IPS-NIHi7 (cell line): ENCODE data around the gene SHANK1.

Experiments used
- DNase-seq: peaks from one replicate; pipeline ENCODE4 v3.0.0; 2012; ENCODE audit warnings: mixed read lengths; ENCODE audit errors: extremely low spot score

SHANK1 gene

GRCh38 chr19:50659318-50660087 is 60.1 kb downstream of the SHANK1 start:
- DNase-seq: no peak

DNA sequence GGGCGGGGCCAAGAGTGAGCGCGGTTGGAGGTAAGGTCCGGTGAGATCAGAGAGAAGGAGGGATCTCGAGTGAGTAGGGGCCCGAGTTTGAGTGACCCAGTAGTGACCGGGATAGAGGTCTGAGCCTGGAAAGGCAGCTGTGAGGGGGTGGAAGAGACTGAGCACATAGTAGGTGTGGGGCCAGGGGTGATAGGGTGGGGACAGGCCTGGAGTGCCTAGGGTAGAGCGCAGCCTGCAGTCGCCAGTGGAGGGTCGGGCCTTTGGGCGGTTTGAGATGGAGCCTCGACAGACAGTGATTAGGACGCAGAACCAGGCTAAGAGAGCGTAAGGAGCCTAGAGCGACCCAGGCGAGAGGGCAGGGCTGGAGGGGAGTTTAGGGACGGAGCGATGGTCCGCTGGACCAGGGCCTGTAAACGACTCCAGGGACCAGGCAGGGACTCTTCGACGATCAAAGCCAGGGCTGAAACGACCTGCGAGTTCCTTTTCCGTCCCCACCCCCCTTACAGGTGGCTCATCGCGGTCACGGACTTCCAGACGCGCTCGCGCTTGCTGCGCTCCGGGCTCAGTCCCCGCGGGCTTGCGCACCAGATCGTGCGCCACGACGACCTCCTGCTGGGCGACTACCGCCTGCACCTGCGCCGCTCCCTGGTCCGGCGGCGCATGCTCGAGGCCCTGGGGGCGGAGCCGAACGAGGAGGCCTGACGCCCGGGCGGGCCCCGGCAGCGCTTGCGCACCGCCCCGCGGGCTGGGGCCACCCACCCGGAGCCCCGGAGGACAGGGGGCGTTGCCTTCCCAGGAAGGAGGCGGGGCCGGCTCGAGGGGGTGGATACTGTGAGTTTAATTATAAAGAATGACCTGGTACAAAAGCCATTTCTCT is 60.9 kb downstream of the SHANK1 start:
- peak; percentile 98 for DNase-seq

- DNase-seq: peak; percentile 95
Observed at GRCh38 chr19:50657712-50658440, 61.7 kb downstream of the SHANK1 start.

- DNase-seq: no peak
Observed at GRCh38 chr19:50657222-50657669, 62.4 kb downstream of the SHANK1 start.

- DNase-seq: no peak
Observed at GRCh38 chr19:50654882-50655281, 64.7 kb downstream of the SHANK1 start.

DNA sequence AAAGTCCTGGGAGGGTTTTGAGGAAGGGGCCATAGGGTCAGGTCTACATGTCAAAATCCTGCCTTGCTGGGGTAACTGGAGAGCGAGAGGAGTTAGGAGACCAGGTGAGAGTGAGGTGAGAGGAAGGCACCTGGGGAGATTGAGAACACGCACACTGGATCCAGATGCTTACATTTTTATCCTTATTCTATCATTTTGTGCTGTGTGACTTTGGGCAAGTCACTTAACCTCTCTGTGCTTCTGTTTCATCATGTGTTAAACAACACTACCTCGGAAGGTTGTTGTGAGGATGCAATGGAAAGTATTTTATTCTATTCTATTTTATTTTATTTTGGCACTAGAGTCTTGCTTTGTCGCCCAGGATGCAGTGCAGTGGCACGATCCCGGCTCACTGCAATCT is 66.9 kb downstream of the SHANK1 start:
- no peak for DNase-seq

DNA sequence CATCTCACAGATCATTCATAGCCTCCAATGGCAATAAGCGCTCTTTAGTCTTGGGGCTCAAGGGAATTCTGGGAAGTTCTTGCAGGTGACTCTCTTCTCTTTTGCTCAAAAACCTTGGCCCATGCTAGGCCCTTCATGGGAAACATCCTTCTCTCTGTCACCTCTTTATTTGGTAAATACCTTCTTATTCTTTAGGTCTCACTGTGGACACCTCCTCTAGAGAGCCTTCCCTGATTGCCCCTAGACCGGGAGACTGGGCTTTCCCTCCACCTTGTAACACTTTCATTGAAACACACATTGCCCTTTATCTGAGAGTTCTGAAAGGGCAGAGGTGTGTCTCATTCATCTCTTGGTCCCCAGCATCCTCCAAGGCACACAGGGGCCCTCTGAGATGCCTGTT is 68.4 kb downstream of the SHANK1 start:
- no peak for DNase-seq

GRCh38 chr19:50649433-50650391 is 69.9 kb downstream of the SHANK1 start, which contains the start of gene C19orf81:
C19orf81 (plus strand) TSS chr19:50649445; CDS start chr19:50649445, 0 bp downstream.
- DNase-seq: peak; percentile 74

DNA sequence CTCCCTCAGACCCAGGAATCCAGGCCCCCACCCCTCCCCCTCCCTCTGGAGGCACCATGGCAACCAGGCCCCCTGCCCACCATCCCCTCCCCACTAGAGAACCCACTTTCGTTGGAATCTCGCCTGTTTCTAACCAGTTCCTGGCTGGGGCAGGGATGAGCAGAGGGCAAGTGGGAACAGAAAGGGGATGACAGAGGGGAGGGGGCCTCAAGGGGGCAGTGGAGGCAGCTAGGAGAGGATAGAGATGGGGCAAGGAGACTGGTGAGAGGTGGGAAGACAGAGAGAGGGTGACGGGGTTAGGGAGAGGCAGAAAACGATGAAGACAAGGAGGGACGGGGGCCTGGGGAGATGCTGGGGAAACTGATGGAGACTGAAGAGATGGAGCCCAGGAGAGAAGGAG is 70.9 kb downstream of the SHANK1 start:
- no peak for DNase-seq

DNA sequence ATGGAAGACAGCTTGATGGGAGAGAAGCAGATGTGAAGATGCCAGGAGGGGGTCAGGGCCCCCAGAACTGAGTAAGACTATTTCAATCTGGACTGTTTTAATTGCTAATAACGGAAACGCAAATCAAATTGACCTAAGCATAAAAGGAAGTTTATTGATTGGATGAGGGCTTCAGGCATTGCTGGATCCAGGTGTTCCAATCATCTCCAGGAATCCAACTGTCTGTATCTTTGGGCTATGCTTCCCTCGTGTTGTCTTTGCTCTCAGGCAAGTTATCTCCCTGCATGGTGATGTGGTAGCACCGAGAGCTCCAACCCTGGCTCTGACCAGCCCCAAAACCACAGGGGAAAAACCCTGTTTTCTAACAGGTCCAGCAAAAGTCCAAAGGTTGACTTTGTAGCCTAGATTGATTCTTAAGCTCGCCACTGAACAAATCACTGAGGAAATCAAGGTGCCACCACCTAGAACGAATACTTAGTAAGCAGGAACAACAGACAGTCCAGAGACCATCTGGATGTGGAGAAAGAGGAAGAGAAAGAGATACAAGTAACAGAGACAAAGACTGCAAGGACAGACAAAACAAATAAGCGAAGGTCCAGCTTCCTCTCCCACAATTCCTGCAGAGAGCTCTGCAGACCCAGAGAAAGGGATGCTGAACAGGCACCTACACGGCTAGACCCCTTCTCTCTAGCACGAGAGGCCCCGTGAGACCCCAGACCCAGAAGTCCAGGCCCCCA is 71.6 kb downstream of the SHANK1 start:
- no peak for DNase-seq

DNA sequence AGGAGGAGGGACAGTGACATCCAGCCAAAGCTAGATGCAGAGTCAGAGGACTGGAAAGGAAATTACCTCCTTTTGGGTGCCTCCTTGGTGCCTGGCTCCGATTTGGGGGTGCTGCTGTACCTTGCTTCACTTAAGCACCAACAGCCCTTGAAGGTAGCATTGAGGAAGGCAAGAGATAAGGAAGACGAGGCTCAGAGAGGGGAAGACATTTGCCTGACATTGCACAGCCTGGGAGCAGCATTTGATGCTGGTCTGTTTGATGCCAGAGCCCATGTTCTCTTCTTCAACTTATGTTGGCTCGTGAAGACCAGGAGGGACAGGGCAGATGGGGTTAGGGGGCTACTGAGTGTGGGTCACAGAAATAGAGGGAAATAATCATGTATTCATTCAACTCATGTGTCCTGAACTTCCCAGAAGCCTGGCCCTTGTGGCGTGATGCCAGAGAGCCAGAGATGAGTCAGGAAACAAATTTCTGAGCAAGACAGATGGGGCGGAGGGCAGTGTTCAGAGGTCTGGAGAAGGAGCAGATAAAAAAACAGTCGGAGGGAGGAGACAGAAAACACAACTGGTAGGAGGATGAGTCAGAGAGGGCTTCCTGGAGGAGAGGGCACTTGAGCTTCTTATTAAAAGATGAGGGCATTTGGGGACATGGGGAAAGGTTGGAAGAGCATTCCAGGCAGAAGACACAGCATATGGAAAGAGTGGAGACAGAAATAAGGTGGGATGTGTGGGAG is 73.4 kb downstream of the SHANK1 start:
- no peak for DNase-seq

DNA sequence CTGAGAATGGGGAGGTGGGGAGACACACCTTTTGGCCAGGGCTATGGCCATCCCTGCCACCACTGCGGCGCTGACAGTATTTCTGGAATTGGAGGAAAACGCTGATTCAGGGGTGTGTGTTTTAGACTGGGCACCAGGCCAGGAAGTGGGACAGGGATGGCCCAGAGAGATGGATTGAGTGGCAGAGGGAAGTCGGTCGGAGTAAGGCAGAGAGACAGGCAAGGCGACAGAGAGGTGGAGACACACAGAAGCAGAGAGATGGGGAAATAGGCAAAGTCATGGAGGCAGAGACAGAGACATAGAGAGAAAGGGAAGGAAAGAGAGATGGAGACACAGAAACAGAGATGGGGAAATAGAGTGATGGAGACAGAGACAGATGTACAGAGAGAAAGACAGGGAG is 74.5 kb downstream of the SHANK1 start:
- no peak for DNase-seq

DNA sequence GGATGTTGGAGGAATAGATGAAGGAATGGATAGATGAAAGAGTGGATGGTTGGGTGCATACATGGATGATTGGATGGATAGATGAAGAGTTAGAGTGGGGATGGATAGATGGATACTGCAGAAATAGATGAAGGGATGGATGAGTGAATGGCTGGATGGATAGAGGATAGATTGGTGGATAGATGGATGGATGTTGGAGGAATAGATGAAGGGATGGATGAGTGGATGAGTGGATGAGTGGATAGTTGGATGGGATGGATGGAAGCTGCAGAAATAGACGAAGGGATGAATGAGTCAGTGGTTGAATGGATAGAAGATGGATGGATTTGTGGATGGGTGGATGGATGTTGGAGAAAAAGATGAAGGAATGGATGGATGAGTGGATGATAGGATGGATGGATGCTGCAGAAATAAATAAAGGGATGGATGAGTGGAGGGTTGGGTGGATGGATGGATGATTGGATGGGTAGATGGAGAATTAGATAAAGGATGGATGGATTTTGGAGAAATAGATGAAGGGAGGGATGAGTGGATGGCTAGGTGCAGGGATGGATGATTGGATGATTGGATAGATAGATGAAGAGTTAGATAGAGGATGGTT is 75.2 kb downstream of the SHANK1 start:
- no peak for DNase-seq

GRCh38 chr19:50640368-50640767 is 79.2 kb downstream of the SHANK1 start:
- no peak for DNase-seq

DNA sequence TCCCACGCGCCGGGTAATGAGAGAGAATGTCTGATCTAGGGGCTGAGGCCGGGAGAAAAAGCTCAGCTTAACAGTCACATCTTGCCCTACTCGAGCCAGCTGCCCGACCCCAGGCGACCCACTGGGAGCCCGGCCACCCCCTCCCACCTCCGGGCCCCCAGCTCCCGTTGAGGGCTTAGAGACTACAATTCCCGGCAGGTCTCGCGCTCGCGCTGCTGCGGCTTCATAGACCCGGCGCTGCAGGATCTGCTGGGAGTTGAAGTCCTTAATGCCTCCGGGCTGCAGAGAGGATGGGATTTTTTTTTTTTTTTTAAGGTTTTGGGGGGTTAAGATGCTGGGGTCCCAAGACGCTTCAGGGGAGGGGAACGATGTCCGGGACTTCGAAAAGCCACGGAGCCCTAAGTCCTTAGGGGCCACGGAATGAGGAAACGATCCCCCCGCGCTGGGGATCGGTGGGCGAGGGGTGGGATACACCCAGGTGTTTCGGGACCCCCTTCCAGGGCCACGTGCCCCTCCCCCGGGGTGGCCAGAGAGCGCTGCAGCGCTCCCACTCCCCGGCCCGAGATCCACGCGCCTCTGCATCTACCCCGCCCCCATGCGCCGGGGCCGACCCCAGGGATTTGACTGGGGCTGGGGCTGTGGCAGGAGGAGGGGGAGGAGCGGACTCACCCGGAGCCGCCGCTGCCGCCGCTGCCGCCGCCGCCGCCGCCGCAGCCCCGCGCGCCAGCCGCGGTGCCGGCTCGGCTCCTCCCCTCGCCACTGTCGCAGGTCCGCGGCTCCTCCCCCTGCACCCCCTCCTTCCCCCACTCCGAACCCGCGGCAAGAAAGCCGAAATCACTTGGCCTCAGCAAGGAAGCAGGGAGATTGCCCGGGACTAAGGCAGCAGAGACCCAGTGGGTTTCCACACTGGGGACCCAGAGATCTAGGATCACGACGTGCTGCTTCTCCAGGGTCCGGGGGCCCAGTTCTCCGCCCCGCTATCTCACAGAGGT is 80.2 kb downstream of the SHANK1 start, which contains the start of gene SYT3:
TSS of gene SYT3 (minus strand) at position 761 of the 992 bp plus-strand sequence. CDS start 2,470 bp downstream, outside the sequence.
- peak; percentile 94 for DNase-seq

DNA sequence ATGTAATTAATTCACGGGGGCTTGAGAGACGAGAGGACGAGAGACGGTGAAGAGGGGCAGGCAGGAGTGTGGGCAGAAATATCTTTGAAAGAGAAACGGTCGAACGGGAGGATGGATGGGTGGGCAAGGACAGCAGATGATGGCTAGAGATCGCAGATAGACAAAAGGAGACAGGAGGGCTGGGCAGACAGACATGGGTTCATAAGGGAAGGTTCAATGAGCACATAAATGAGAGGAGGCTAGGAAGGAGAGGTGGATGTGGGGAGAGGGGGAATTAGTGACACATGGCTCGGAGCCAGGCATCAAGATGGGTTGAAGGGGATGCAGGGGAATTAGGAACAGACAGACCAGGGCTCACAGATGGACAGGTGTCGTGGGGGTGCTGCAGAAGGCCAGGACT is 81.0 kb downstream of the SHANK1 start:
- no peak for DNase-seq

DNA sequence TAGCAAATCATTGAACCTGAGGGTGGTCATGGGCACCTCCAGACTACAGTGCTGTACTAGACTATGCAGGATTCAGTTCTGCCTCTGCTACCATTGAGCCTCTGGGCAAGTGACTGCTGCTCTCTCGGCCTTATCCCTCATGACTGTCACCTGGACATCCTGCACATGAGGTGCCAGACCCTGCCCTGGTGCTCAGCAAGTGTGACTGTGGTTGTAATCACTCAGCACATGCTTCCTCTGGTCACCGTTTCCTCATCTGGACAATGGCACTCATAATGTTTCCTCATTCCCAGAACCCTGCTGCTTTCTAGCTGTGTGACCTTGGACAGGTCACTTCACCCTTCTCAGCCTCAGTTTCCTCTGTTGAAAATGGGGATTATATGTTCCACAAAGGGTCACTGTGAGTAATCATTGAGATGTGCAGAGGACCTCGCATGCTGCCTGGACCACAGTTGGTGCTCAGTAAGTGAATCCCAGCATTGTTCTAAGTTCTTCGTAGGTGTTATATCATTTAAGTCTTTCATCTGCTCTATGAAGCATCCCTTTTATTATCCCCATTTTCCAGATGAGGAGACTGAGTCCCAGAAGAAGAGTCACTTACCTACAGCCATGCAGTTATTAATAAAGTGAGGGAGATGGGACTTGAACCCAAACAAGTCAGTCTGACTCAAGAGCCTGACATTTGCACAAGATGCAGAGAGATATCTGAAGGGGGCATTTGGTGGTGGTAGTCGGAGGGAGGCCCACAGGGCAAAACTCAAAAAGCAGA is 83.1 kb downstream of the SHANK1 start:
- no peak for DNase-seq
